Measurements from ENCODE around the gene UBE2L5. TPM values are rescaled to one million over a fixed set of nuclear protein-coding genes. Genes with fewer than 3 reads are reported as not detected.

The UBE2L5 gene
- total RNA-seq, 1 donor from 2014 or later, result not detected

- no peak for DNase-seq (ENCODE audit: low read depth, low spot score)
Observed at GRCh38 chr13:30404207-30404606, 18.1 kb upstream of the UBE2L5 start.

- no peak for DNase-seq (ENCODE audit: low read depth, low spot score)
Observed at GRCh38 chr13:30406779-30407416, 15.4 kb upstream of the UBE2L5 start.

GRCh38 chr13:30408319-30409101 lies 13.8 kb upstream of the UBE2L5 start:
- DNase-seq (ENCODE audit: low read depth, low spot score), result peak; percentile 67

- DNase-seq (ENCODE audit: low read depth, low spot score), result no peak
Observed at GRCh38 chr13:30409886-30410704, 12.2 kb upstream of the UBE2L5 start.

- no peak for DNase-seq (ENCODE audit: low read depth, low spot score)
Observed at GRCh38 chr13:30410705-30411125, 11.6 kb upstream of the UBE2L5 start.

- DNase-seq (ENCODE audit: low read depth, low spot score), result no peak
Observed at GRCh38 chr13:30412346-30412745, 9.9 kb upstream of the UBE2L5 start.

GRCh38 chr13:30413842-30414241 lies 8.5 kb upstream of the UBE2L5 start:
- no peak for DNase-seq (ENCODE audit: low read depth, low spot score)

GRCh38 chr13:30415430-30416030 lies 6.8 kb upstream of the UBE2L5 start:
- no peak for DNase-seq (ENCODE audit: low read depth, low spot score)

GRCh38 chr13:30416471-30416870 lies 5.8 kb upstream of the UBE2L5 start:
- no peak for DNase-seq (ENCODE audit: low read depth, low spot score)

- no peak for DNase-seq (ENCODE audit: low read depth, low spot score)
Observed at GRCh38 chr13:30418075-30418716, 4.1 kb upstream of the UBE2L5 start.

- no peak for DNase-seq (ENCODE audit: low read depth, low spot score)
Observed at GRCh38 chr13:30418717-30419459, 3.4 kb upstream of the UBE2L5 start.

GRCh38 chr13:30421093-30422053 lies 920 bp upstream of the UBE2L5 start:
- DNase-seq (ENCODE audit: low read depth, low spot score), result peak; percentile 33

GRCh38 chr13:30423891-30424290 lies 1.6 kb downstream of the UBE2L5 start:
- no peak for DNase-seq (ENCODE audit: low read depth, low spot score)

- DNase-seq (ENCODE audit: low read depth, low spot score), result no peak
Observed at GRCh38 chr13:30429235-30429634, 6.9 kb downstream of the UBE2L5 start.

GRCh38 chr13:30429721-30430694 lies 7.7 kb downstream of the UBE2L5 start:
- peak; percentile 52 for DNase-seq (ENCODE audit: low read depth, low spot score)

- no peak for DNase-seq (ENCODE audit: low read depth, low spot score)
Observed at GRCh38 chr13:30431269-30431940, 9.1 kb downstream of the UBE2L5 start.

- DNase-seq (ENCODE audit: low read depth, low spot score), result no peak
Observed at GRCh38 chr13:30435911-30436451, 13.7 kb downstream of the UBE2L5 start.
